Kidney epithelial cell (primary cell): ENCODE results near the gene SYNE1. TPM values are rescaled to one million over a fixed set of nuclear protein-coding genes. Genes with fewer than 3 reads are reported as not detected.
"Not testable (repeated sequence)": the region's sequence is repeated elsewhere in the genome, so short reads cannot be mapped to it uniquely, and the experiment has no call there.

Source experiments
- DNase-seq: peaks from one replicate; pipeline ENCODE4 v3.0.0-alpha.2; 2010; ENCODE audit warnings: low read depth
- H3K27me3 ChIP-seq: 2 replicates; pipeline ENCODE4 v1.6.0; 2011; ENCODE audit warnings: low read length; ENCODE audit not compliant: control insufficient read depth, insufficient read depth
- H3K36me3 ChIP-seq: 2 replicates; pipeline ENCODE4 v1.5.1; 2011; ENCODE audit warnings: low read length; ENCODE audit not compliant: control insufficient read depth, insufficient read depth
- H3K4me3 ChIP-seq: 2 replicates; pipeline ENCODE4 v1.5.1; 2011; ENCODE audit warnings: low read depth, mild to moderate bottlenecking, control low read depth, low read length
- CTCF ChIP-seq: IDR thresholded peaks from 2 replicates; pipeline ENCODE4 v1.5.1; 2011; ENCODE audit warnings: mild to moderate bottlenecking, moderate library complexity, low read length, control low read depth, inconsistent platforms; ENCODE audit not compliant: insufficient read depth, poor library complexity, severe bottlenecking
- total RNA-seq: library from RNA; depleted of rRNA; stranded (reverse); fragments of >200 nt; gene quantifications from 2 replicates; pipeline ENCODE4 v1.2.3, GENCODE V29; 2015

SYNE1 gene
- total RNA-seq, 1 donor from 2014 or later, result 43.1 TPM

DNA sequence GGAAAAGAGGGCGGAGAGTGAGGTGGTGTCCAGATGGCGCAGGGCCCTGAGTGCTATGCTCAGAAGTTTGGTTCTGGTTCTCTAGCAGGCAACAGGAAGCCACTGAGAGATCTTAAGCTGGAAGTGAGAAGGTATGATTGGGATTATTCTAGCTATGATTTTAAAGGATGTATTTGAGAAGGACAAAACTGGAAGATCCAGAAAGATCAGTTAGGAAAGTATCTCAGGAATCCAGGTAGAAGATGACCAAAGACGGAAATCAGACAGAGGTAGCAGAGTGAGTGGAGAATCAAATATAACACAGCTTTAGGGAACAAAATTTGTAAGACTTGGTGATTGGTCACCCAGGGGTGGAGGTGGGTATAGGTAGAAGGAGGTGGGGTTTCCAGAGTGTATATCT is 5.8 kb downstream of the SYNE1 start:
- no peak for DNase-seq
- TF ChIP-seq CTCF, result no peak

GRCh38 chr6:152630832-152631231 is 6.3 kb downstream of the SYNE1 start:
- H3K36me3 ChIP-seq, result no peaks in the 10 kb centered on the region
- TF ChIP-seq CTCF, result no peak
- H3K4me3 ChIP-seq, result no peak overlapping the region
- H3K27me3 ChIP-seq, result no peaks in the 10 kb centered on the region
- no peak for DNase-seq

More for the DNA sequence above, 5.8 kb downstream of the SYNE1 start:
- H3K4me3 ChIP-seq, result no peak overlapping the region
- H3K27me3 ChIP-seq, result no peaks in the 10 kb centered on the region
- no peaks in the 10 kb centered on the region for H3K36me3 ChIP-seq

- no peak overlapping the region for H3K4me3 ChIP-seq
- no peak for DNase-seq
- no peaks in the 10 kb centered on the region for H3K36me3 ChIP-seq
- H3K27me3 ChIP-seq, result no peaks in the 10 kb centered on the region
- no peak for TF ChIP-seq CTCF
Measured at GRCh38 chr6:152625213-152625612, 11.9 kb downstream of the SYNE1 start.

GRCh38 chr6:152614776-152615175 is 22.4 kb downstream of the SYNE1 start:
- not testable (repeated sequence) for H3K4me3 ChIP-seq, H3K27me3 ChIP-seq, DNase-seq, H3K36me3 ChIP-seq

DNA sequence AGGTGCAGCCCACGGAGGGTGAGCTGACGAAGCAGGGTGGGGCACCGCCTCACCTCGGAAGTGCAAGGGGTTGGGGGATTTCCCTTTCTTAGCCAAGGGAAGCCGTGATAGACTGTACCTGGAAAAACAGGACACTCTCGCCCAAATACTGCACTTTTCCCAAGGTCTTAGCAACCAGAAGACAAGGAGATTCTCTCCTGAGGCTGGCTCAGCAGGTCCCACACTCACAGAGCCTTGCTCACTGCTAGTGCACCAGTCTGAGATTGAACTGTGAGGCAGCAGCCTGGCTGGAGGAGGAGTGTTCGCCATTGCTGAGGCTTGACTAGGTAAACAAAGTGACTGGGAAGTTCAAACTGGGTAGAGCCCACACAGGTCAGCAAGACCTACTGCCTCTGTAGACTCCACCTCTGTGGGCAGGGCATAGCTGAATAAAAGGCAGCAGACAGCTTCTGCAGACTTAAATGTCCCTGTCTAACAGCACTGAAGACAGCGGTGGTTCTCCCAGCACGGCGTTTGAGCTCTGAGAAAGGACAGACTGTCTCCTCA is 28.0 kb downstream of the SYNE1 start:
- Histone ChIP-seq H3K4me3 (no peak overlapping the region), H3K27me3 (no peaks in the 10 kb centered on the region), H3K36me3 (no peaks in the 10 kb centered on the region)
- TF ChIP-seq CTCF, result no peak
- DNase-seq, result no peak

DNA sequence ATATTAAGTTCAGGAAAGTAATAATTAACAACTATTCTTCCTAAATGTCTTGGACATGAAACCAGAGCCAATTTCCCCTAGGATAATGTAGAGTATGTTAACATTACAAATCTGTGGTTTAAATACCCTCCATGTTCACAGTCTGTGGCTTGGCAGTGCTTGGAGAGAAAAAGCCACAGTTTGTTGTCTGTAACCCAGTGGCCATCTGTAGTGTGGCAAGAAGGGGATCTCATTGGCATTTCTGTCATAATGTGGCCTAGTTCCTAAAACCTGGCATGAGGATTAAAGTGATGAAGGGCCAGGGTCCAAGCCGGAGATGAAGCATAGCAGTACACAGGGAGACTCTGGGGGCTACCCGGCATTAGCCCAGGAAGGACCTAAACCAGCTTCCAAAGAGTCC is 31.2 kb downstream of the SYNE1 start:
- no peak for TF ChIP-seq CTCF
- H3K4me3 ChIP-seq, result no peak overlapping the region
- no peak for DNase-seq

More for the DNA sequence above, 31.2 kb downstream of the SYNE1 start:
- Histone ChIP-seq H3K36me3 (no peaks in the 10 kb centered on the region), H3K27me3 (no peaks in the 10 kb centered on the region)
